RWPE2 (cell line): ENCODE results near the gene RHBG.

Source experiments
- ATAC-seq: fragments of 200-7000 bp; cut with Tn5 transposase; 3 replicates; pipeline ENCODE4 v1.9.1; 2021; ENCODE audit warnings: low read depth
- DNase-seq: peaks from one replicate; pipeline ENCODE4 v3.0.0-alpha.2; 2020; ENCODE audit warnings: low spot score
- H3K27ac ChIP-seq: fragments of 450-650 bp; 2 replicates; pipeline ENCODE4 v1.5.1; 2017; ENCODE audit warnings: mild to moderate bottlenecking; ENCODE audit not compliant: poor library complexity, severe bottlenecking
- H3K27me3 ChIP-seq: fragments of 250-450 bp; sonication (Bioruptor Pico); 2 replicates; pipeline ENCODE4 v1.5.1; 2021; ENCODE audit warnings: mild to moderate bottlenecking, moderate library complexity; ENCODE audit not compliant: insufficient read depth, poor library complexity, severe bottlenecking
- H3K36me3 ChIP-seq: fragments of 250-450 bp; sonication (Bioruptor Pico); 2 replicates; pipeline ENCODE4 v1.5.1; 2020; ENCODE audit warnings: low read depth, mild to moderate bottlenecking, moderate library complexity
- H3K4me1 ChIP-seq: fragments of 250-450 bp; sonication (Bioruptor Pico); 2 replicates; pipeline ENCODE4 v1.5.1; 2021; ENCODE audit warnings: mild to moderate bottlenecking, moderate library complexity; ENCODE audit not compliant: insufficient read depth, poor library complexity, severe bottlenecking
- H3K4me3 ChIP-seq: fragments of 250-450 bp; sonication (Bioruptor Pico); 2 replicates; pipeline ENCODE4 v1.5.1; 2021; ENCODE audit warnings: mild to moderate bottlenecking, moderate library complexity; ENCODE audit not compliant: severe bottlenecking
- H3K9me3 ChIP-seq: fragments of 250-450 bp; sonication (Bioruptor Pico); 2 replicates; pipeline ENCODE4 v1.5.1; 2021; ENCODE audit warnings: mild to moderate bottlenecking, moderate library complexity; ENCODE audit not compliant: severe bottlenecking
- CTCF ChIP-seq: fragments of 450-650 bp; IDR thresholded peaks from one replicate; pipeline ENCODE4 v1.5.1; 2017; ENCODE audit warnings: mild to moderate bottlenecking, moderate library complexity; ENCODE audit not compliant: poor library complexity, severe bottlenecking

The RHBG gene

GRCh38 chr1:156402331-156403020 lies 33.5 kb downstream of the RHBG start:
- H3K27ac ChIP-seq: no peak overlapping the region
- no peak for ATAC-seq
- no peaks in the 10 kb centered on the region for H3K4me1 ChIP-seq
- peaks cover 23% of the 10 kb centered on the region for H3K27me3 ChIP-seq
- no peak for DNase-seq
- TF ChIP-seq CTCF: no peak
- H3K36me3 ChIP-seq: no peaks in the 10 kb centered on the region
- no peak overlapping the region for H3K4me3 ChIP-seq
- H3K9me3 ChIP-seq: peaks cover 2% of the 10 kb centered on the region

GRCh38 chr1:156405670-156406069 lies 36.7 kb downstream of the RHBG start:
- Histone ChIP-seq H3K27ac (no peak overlapping the region), H3K4me3 (no peak overlapping the region), H3K9me3 (no peaks in the 10 kb centered on the region), H3K27me3 (peaks cover 25% of the 10 kb centered on the region), H3K36me3 (no peaks in the 10 kb centered on the region), H3K4me1 (no peaks in the 10 kb centered on the region)
- DNase-seq (no peak), ATAC-seq (no peak)
- TF ChIP-seq CTCF: no peak

- TF ChIP-seq CTCF: no peak
- Histone ChIP-seq H3K27me3 (peaks cover 25% of the 10 kb centered on the region), H3K9me3 (no peaks in the 10 kb centered on the region), H3K36me3 (no peaks in the 10 kb centered on the region), H3K4me1 (no peaks in the 10 kb centered on the region), H3K4me3 (no peak overlapping the region), H3K27ac (no peak overlapping the region)
- ATAC-seq (no peak), DNase-seq (no peak)
Measured at GRCh38 chr1:156406251-156406650, 37.2 kb downstream of the RHBG start.

- no peaks in the 10 kb centered on the region for H3K4me1 ChIP-seq
- ATAC-seq: no peak
- peaks cover 25% of the 10 kb centered on the region for H3K27me3 ChIP-seq
- no peak for TF ChIP-seq CTCF
- no peak for DNase-seq
- no peak overlapping the region for H3K4me3 ChIP-seq
- no peaks in the 10 kb centered on the region for H3K9me3 ChIP-seq
- H3K27ac ChIP-seq: no peak overlapping the region
- H3K36me3 ChIP-seq: no peaks in the 10 kb centered on the region
Measured at GRCh38 chr1:156407344-156407743, 38.3 kb downstream of the RHBG start.

- Histone ChIP-seq H3K4me1 (no peaks in the 10 kb centered on the region), H3K4me3 (no peak overlapping the region), H3K9me3 (no peaks in the 10 kb centered on the region), H3K27me3 (peaks cover 25% of the 10 kb centered on the region), H3K36me3 (no peaks in the 10 kb centered on the region), H3K27ac (no peak overlapping the region)
- TF ChIP-seq CTCF: no peak
- ATAC-seq (no peak), DNase-seq (no peak)
Measured at GRCh38 chr1:156407760-156408159, 38.7 kb downstream of the RHBG start.
